Hepatocyte (in vitro differentiated cells): ENCODE data around the gene CTF1.

Source experiments
- EZH2 ChIP-seq: fragments of 200-600 bp; sonication (generic); IDR thresholded peaks from 2 replicates; pipeline ENCODE4 v1.6.1; 2016; ENCODE audit warnings: antibody characterized with exemption, mild to moderate bottlenecking, borderline replicate concordance
- EZH2phosphoT487 ChIP-seq: fragments of 200-600 bp; sonication (generic); IDR thresholded peaks from one replicate; pipeline ENCODE4 v1.6.1; 2018; ENCODE audit warnings: antibody characterized with exemption, mild to moderate bottlenecking, low read depth, moderate library complexity; ENCODE audit not compliant: unreplicated experiment, severe bottlenecking
- TF ChIP-seq, protein P1 (sequence below): fragments of 200-600 bp; sonication (generic); IDR thresholded peaks from 2 replicates; pipeline ENCODE4 v1.5.1; 2016; ENCODE audit warnings: antibody characterized with exemption, mild to moderate bottlenecking; ENCODE audit not compliant: poor library complexity

DNA sequence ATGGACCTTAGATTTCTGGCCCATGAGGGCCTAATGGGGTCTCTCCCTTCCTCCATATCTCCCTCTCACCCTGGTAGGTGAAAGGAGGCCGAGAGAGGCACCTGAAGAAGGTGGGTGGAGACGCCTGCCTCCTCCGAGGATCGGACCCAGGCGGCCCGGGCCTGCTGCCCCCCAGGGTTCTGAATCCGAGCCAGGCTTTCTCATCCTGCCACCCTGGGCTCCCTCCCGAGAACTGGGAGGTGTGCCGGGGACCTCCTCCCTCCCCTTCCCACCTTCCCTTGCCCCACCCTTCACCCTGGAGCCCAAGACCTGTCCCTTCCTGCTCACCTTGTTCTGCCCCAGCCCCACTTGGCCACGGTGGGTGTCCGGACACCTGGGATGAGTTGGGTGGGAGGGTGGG lies 32.0 kb downstream of the CTF1 start:
- TF ChIP-seq, protein P1, sequence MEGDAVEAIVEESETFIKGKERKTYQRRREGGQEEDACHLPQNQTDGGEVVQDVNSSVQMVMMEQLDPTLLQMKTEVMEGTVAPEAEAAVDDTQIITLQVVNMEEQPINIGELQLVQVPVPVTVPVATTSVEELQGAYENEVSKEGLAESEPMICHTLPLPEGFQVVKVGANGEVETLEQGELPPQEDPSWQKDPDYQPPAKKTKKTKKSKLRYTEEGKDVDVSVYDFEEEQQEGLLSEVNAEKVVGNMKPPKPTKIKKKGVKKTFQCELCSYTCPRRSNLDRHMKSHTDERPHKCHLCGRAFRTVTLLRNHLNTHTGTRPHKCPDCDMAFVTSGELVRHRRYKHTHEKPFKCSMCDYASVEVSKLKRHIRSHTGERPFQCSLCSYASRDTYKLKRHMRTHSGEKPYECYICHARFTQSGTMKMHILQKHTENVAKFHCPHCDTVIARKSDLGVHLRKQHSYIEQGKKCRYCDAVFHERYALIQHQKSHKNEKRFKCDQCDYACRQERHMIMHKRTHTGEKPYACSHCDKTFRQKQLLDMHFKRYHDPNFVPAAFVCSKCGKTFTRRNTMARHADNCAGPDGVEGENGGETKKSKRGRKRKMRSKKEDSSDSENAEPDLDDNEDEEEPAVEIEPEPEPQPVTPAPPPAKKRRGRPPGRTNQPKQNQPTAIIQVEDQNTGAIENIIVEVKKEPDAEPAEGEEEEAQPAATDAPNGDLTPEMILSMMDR: no peak
- no peak for TF ChIP-seq EZH2
- no peak for TF ChIP-seq EZH2phosphoT487
